H1 (cell line): Measurements from ENCODE around the gene FECH. TPM values are rescaled to one million over a fixed set of nuclear protein-coding genes. Genes with fewer than 3 reads are reported as not detected.

Source experiments
- CTCF ChIA-PET: fragments of 300-600 bp; sonication (Branson Sonifier 250); formaldehyde crosslinking; loops from one replicate; lab custom pipeline; 2021; ENCODE audit not compliant: partially characterized antibody; lab: Charles Lee
- POLR2A ChIA-PET: fragments of 300-600 bp; sonication (Branson Sonifier 250); formaldehyde crosslinking; loops from one replicate; lab custom pipeline; 2021; ENCODE audit warnings: inconsistent platforms; ENCODE audit not compliant: partially characterized antibody; lab: Charles Lee
- DNase-seq, 2 experiments: peaks; one replicate each; pipeline versions ENCODE4 v3.0.0 to v3.0.0-alpha.2; 2010 to 2022; ENCODE audit warnings: low spot score in 2 of 2, low read depth in 1 of 2, mixed read lengths in 1 of 2
- FAIRE-seq: peaks from 2 replicates; lab custom pipeline; 2011; peaks lifted over from hg19 to GRCh38; lab: Jason Lieb, UNC
- H2AFZ ChIP-seq: 2 replicates; pipeline ENCODE4 v1.8.1; 2012; ENCODE audit warnings: low read length, inconsistent platforms
- H2AK5ac ChIP-seq: 2 replicates; pipeline ENCODE4 v1.6.1; 2013; ENCODE audit warnings: low read depth, low read length
- H2BK120ac ChIP-seq: replicated peaks from 2 replicates; pipeline ENCODE3; 2013; ENCODE audit warnings: low read depth, low read length, inconsistent platforms
- H2BK12ac ChIP-seq: 2 replicates; pipeline ENCODE4 v1.6.1; 2013; ENCODE audit warnings: low read depth, low read length
- H2BK15ac ChIP-seq: 2 replicates; pipeline ENCODE4 v1.6.1; 2013; ENCODE audit warnings: low read length
- H2BK20ac ChIP-seq: 2 replicates; pipeline ENCODE4 v1.6.1; 2013; ENCODE audit warnings: low read length
- H2BK5ac ChIP-seq: 2 replicates; pipeline ENCODE4 v1.6.1; 2013; ENCODE audit warnings: low read depth, low read length
- H3K14ac ChIP-seq: 2 replicates; pipeline ENCODE4 v1.6.1; 2013; ENCODE audit warnings: inconsistent platforms; ENCODE audit not compliant: insufficient read length
- H3K18ac ChIP-seq: 2 replicates; pipeline ENCODE4 v1.6.1; 2013; ENCODE audit warnings: low read length; ENCODE audit errors: extremely low read depth
- H3K23ac ChIP-seq: 2 replicates; pipeline ENCODE4 v1.6.1; 2013; ENCODE audit warnings: inconsistent platforms; ENCODE audit not compliant: insufficient read length
- H3K23me2 ChIP-seq: 2 replicates; pipeline ENCODE4 v1.6.1; 2013; ENCODE audit warnings: low read depth, low read length
- H3K27ac ChIP-seq: 2 replicates; pipeline ENCODE4 v1.6.1; 2011; ENCODE audit warnings: low read depth, low read length, inconsistent platforms
- H3K27me3 ChIP-seq, 4 experiments: replicated peaks in 1 of 4; 1 replicate in 1 of 4; 2 replicates in 3 of 4; pipeline versions ENCODE4 v1.6.1 to v1.8.1; 2011 to 2013; ENCODE audit warnings: low read length in 3 of 4, mild to moderate bottlenecking in 3 of 4, inconsistent platforms in 2 of 4, mixed read lengths in 2 of 4, moderate library complexity in 1 of 4; ENCODE audit not compliant: control insufficient read depth in 3 of 4, insufficient read depth in 3 of 4; ENCODE audit errors: extremely low read depth in 1 of 4
- H3K36me3 ChIP-seq, 4 experiments: 2 replicates each; pipeline versions ENCODE4 v1.6.1 to v1.8.1; 2011 to 2013; ENCODE audit warnings: mild to moderate bottlenecking in 4 of 4, low read length in 3 of 4, moderate library complexity in 2 of 4, control low read depth in 1 of 4, inconsistent platforms in 1 of 4; ENCODE audit not compliant: insufficient read depth in 4 of 4, control insufficient read depth in 2 of 4
- H3K4ac ChIP-seq: replicated peaks from 2 replicates; pipeline ENCODE3; 2013; ENCODE audit warnings: low read length, low read depth, mixed read lengths, inconsistent platforms; ENCODE audit not compliant: insufficient read length
- H3K4me1 ChIP-seq, 4 experiments: replicated peaks in 1 of 4; 1 replicate in 1 of 4; 2 replicates in 3 of 4; pipeline versions ENCODE4 v1.6.1 to v1.8.1; 2011 to 2013; ENCODE audit warnings: low read length in 3 of 4, inconsistent platforms in 2 of 4, mixed read lengths in 1 of 4; ENCODE audit not compliant: insufficient read depth in 4 of 4, control insufficient read depth in 3 of 4
- H3K4me2 ChIP-seq, 2 experiments: 2 replicates each; pipeline versions ENCODE4 v1.6.1 to v1.8.1; 2011 to 2013; ENCODE audit warnings: low read depth in 2 of 2, low read length in 2 of 2, control low read depth in 1 of 2, inconsistent platforms in 1 of 2, mild to moderate bottlenecking in 1 of 2; ENCODE audit not compliant: insufficient read depth in 1 of 2
- H3K4me3 ChIP-seq, 4 experiments: fragments of 200-600, 300-600 bp in 1 of 4; sonication (generic), shearing (Covaris generic), sonication (Bioruptor Twin) in 1 of 4; 2 replicates each; pipeline versions ENCODE4 v1.5.1 to v1.8.1; 2011 to 2016; ENCODE audit warnings: low read length in 4 of 4, low read depth in 3 of 4, control low read depth in 2 of 4, inconsistent platforms in 2 of 4, mild to moderate bottlenecking in 2 of 4, mixed read lengths in 1 of 4, moderate library complexity in 1 of 4; ENCODE audit not compliant: insufficient read depth in 2 of 4; ENCODE audit errors: extremely low read depth in 1 of 4
- H3K56ac ChIP-seq: replicated peaks from 2 replicates; pipeline ENCODE3; 2013; ENCODE audit warnings: low read depth, mild to moderate bottlenecking, mixed read lengths, low read length, inconsistent platforms; ENCODE audit not compliant: insufficient read length
- H3K79me1 ChIP-seq: 2 replicates; pipeline ENCODE4 v1.6.1; 2013; ENCODE audit warnings: low read depth, low read length, control low read depth
- H3K79me2 ChIP-seq, 2 experiments: 2 replicates each; pipeline versions ENCODE4 v1.6.1 to v1.8.1; 2012 to 2013; ENCODE audit warnings: low read length in 2 of 2, mild to moderate bottlenecking in 2 of 2, inconsistent platforms in 1 of 2; ENCODE audit not compliant: insufficient read depth in 2 of 2, control insufficient read depth in 1 of 2
- H3K9ac ChIP-seq, 4 experiments: replicated peaks in 1 of 4; 1 replicate in 1 of 4; 2 replicates in 3 of 4; pipeline versions ENCODE4 v1.6.1 to v1.8.1; 2011 to 2013; ENCODE audit warnings: low read depth in 3 of 4, low read length in 3 of 4, control low read depth in 2 of 4, mild to moderate bottlenecking in 2 of 4, moderate library complexity in 2 of 4, inconsistent platforms in 1 of 4; ENCODE audit errors: extremely low read depth in 1 of 4
- H3K9me3 ChIP-seq, 2 experiments: 2 replicates each; pipeline versions ENCODE4 v1.6.1 to v1.8.1; 2012 to 2013; ENCODE audit warnings: mild to moderate bottlenecking in 2 of 2, moderate library complexity in 2 of 2, control low read depth in 1 of 2, inconsistent platforms in 1 of 2, low read depth in 1 of 2, low read length in 1 of 2, mixed read lengths in 1 of 2; ENCODE audit not compliant: insufficient read depth in 2 of 2
- H4K20me1 ChIP-seq, 2 experiments: replicated peaks in 1 of 2; 2 replicates each; pipeline versions ENCODE3 to v1.8.1; 2011 to 2013; ENCODE audit warnings: inconsistent platforms in 2 of 2, low read length in 2 of 2, mild to moderate bottlenecking in 1 of 2; ENCODE audit not compliant: insufficient read depth in 2 of 2, control insufficient read depth in 1 of 2
- H4K5ac ChIP-seq: 2 replicates; pipeline ENCODE4 v1.6.1; 2013; ENCODE audit warnings: low read length, low read depth, mixed read lengths, inconsistent platforms; ENCODE audit not compliant: insufficient read length
- H4K8ac ChIP-seq: 2 replicates; pipeline ENCODE4 v1.8.0; 2013; ENCODE audit warnings: mild to moderate bottlenecking, moderate library complexity, low read length, inconsistent platforms; ENCODE audit not compliant: insufficient read depth; ENCODE audit errors: extremely low read depth
- H4K91ac ChIP-seq: replicated peaks from 2 replicates; pipeline ENCODE3; 2013; ENCODE audit warnings: low read length, mixed read lengths, inconsistent platforms; ENCODE audit not compliant: insufficient read length
- BRCA1 ChIP-seq: IDR thresholded peaks from 2 replicates; pipeline ENCODE4 v1.6.1; 2012; ENCODE audit warnings: low read depth, low read length, improper control_type of control experiment
- CBX8 ChIP-seq: fragments of 300-800, 300-1000 bp; sonication (generic); IDR thresholded peaks from 2 replicates; pipeline ENCODE4 v1.7.1; 2016; ENCODE audit warnings: low read depth, low read length, borderline replicate concordance
- CREB1 ChIP-seq: IDR thresholded peaks from 2 replicates; pipeline ENCODE4 v1.6.1; 2012; ENCODE audit warnings: inconsistent platforms
- CTBP2 ChIP-seq: IDR thresholded peaks from 2 replicates; pipeline ENCODE4 v1.7.0; 2011; ENCODE audit warnings: borderline replicate concordance, mild to moderate bottlenecking, moderate library complexity, mixed read lengths, low read length; ENCODE audit not compliant: insufficient read depth, insufficient read length
- FOSL1 ChIP-seq: IDR thresholded peaks from 2 replicates; pipeline ENCODE4 v1.6.1; 2011; ENCODE audit warnings: mild to moderate bottlenecking, low read depth, low read length, moderate library complexity; ENCODE audit not compliant: insufficient read depth
- GTF2F1 ChIP-seq: IDR thresholded peaks from 2 replicates; pipeline ENCODE4 v1.6.1; 2012; ENCODE audit warnings: low read depth, low read length, improper control_type of control experiment, borderline replicate concordance
- KDM1A ChIP-seq: fragments of 200-600, 300-600 bp; sonication (generic); IDR thresholded peaks from 2 replicates; pipeline ENCODE4 v1.7.1; 2016; ENCODE audit warnings: mild to moderate bottlenecking, low read length, borderline replicate concordance
- POU5F1 ChIP-seq: IDR thresholded peaks from 2 replicates; pipeline ENCODE4 v1.6.1; 2011; ENCODE audit warnings: low read depth, mild to moderate bottlenecking, low read length, moderate library complexity
- RAD21 ChIP-seq, 2 experiments: IDR thresholded peaks in 1 of 2; conservative IDR thresholded peaks in 1 of 2; 2 replicates each; pipeline ENCODE4 v1.6.1; 2011; ENCODE audit warnings: low read depth in 2 of 2, low read length in 2 of 2, improper control_type of control experiment in 1 of 2, inconsistent platforms in 1 of 2, mild to moderate bottlenecking in 1 of 2, moderate library complexity in 1 of 2
- RFX5 ChIP-seq: IDR thresholded peaks from 2 replicates; pipeline ENCODE4 v1.6.1; 2011; ENCODE audit warnings: low read depth, low read length, improper control_type of control experiment, borderline replicate concordance
- RXRA ChIP-seq: IDR thresholded peaks from 2 replicates; pipeline ENCODE4 v1.6.1; 2011; ENCODE audit warnings: low read depth, mild to moderate bottlenecking, low read length, moderate library complexity; ENCODE audit not compliant: insufficient read depth
- SIN3A ChIP-seq, 2 experiments: IDR thresholded peaks in 1 of 2; conservative IDR thresholded peaks in 1 of 2; 2 replicates each; pipeline ENCODE4 v1.6.1; 2011 to 2012; ENCODE audit warnings: low read length in 2 of 2, improper control_type of control experiment in 1 of 2, low read depth in 1 of 2, mild to moderate bottlenecking in 1 of 2
- YY1 ChIP-seq: IDR thresholded peaks from 2 replicates; pipeline ENCODE4 v1.6.1; 2011; ENCODE audit warnings: low read depth, mild to moderate bottlenecking, low read length
- WGBS, 2 experiments: shearing (Covaris generic) in 1 of 2; methylation state at CpG; one replicate each; pipeline versions ENCODE4 v1.1.6 to v1.1.7; 2013 to 2015; ENCODE audit warnings: low lambda C conversion rate in 2 of 2, mixed read lengths in 2 of 2, inconsistent platforms in 1 of 2, low coverage in 1 of 2, missing lambda C conversion rate in 1 of 2; ENCODE audit not compliant: insufficient replicate concordance in 2 of 2, insufficient coverage in 1 of 2, insufficient read length in 1 of 2; ENCODE audit errors: extremely low coverage in 1 of 2, missing lambda C conversion rate in 1 of 2; 5-methylcytosine and 5-hydroxymethylcytosine counted together
- polyA plus RNA-seq, 7 experiments: library from polyadenylated mRNA; depleted of rRNA in 3 of 7; stranded (reverse) in 5 of 7; unstranded in 2 of 7; fragments of >200 nt in 5 of 7; fragments of 200-250 nt in 2 of 7; gene quantifications; 1 replicate in 5 of 7; 2 replicates in 1 of 7; 4 replicates in 1 of 7; pipeline versions ENCODE4 v1.2.1 to v1.2.3, GENCODE V29; 2011 to 2013; ENCODE audit warnings: missing spikeins in 2 of 7, mixed read lengths in 2 of 7
- total RNA-seq: library from RNA; stranded (reverse); fragmentation: NEBNext Ultra II Directional; extraction: Animal tissue kit (Norgen Biotek cat#: 25700); gene quantifications from 2 replicates; pipeline ENCODE4 v1.2.1, GENCODE V29; 2021

The FECH gene
- total and polyA plus RNA-seq, 2 of the 8 experiments (the other 6 are each of a cell fraction or from before 2014, with no cell fraction given) = 13.1 to 26.6 TPM

DNA sequence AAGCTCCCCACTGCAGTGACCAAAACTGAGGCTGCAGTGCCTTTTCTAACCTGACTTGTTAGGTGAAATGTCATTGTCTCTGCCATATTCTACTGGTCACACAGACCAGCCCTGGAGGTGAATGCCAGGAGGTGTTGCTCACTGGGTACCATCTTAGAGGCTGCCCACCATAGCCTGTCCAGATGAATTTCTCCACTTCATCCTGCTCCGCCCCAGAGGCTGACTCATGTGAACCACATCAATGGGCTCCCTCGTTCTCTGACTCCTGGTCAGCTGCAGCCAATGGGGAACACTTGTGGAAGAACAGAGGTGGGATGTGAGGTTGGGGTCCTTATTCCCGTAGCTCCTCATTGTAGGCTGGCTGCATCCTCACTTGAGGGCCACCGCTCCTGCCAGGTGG is 38.5 kb upstream of the FECH start:
- Histone ChIP-seq H2BK15ac (no peak overlapping the region), H2AK5ac (no peak overlapping the region), H3K36me3 (peaks cover 0 to 7% (median 0%) of the 10 kb centered on the region in 4 experiments; a peak in 2 of 8 replicates), H2BK120ac (no peak overlapping the region), H3K9ac (no peak overlapping the region), H2BK20ac (no peak overlapping the region), H3K23me2 (peaks cover 3% of the 10 kb centered on the region; the same call in 1 of the 2 replicates), H3K23ac (no peak overlapping the region), H3K27me3 (no peaks in the 10 kb centered on the region), H3K79me2 (peaks cover 0 to 13% of the 10 kb centered on the region in 2 experiments; a peak in 3 of 4 replicates), H4K5ac (no peak overlapping the region), H3K14ac (no peak overlapping the region), H3K4me1 (peaks cover 0 to 6% (median 2%) of the 10 kb centered on the region in 4 experiments; a peak in 3 of 7 replicates), H2BK12ac (no peak overlapping the region), H3K4me2 (no peak overlapping the region), H3K4me3 (no peak overlapping the region), H3K56ac (no peak overlapping the region), H2AFZ (no peak overlapping the region), H2BK5ac (no peak overlapping the region), H3K27ac (no peak overlapping the region), H4K8ac (no peak overlapping the region), H3K9me3 (no peaks in the 10 kb centered on the region), H3K4ac (no peak overlapping the region), H3K18ac (no peak overlapping the region), H4K20me1 (no peaks in the 10 kb centered on the region), H4K91ac (no peak overlapping the region), H3K79me1 (0 out of 2 replicates have a peak, but pooled peaks cover 3% of the 10 kb centered on the region)
- WGBS, 2 experiments = 94% methylated on average over 4 of the region's 4 CpGs; no CpG with 5 or more reads in 1 of the 2 experiments
- FAIRE-seq (no peak), DNase-seq (no peak)
- POLR2A ChIA-PET = no interaction called here
- CTCF ChIA-PET = interaction anchor here (1.3 to 1.4 kb wide), 2 partner anchors 257 to 286 kb away, joined by 3 to 5 read pairs; no protein-coding TSS in a partner anchor
- no peak for TF ChIP-seq FOSL1
- TF ChIP-seq CTBP2 = no peak
- TF ChIP-seq POU5F1 = no peak
- TF ChIP-seq RAD21 (IDR thresholded peaks at IDR 0.05 in 1 of 2, conservative IDR thresholded peaks at IDR 0.05 in 1 of 2; ENCODE audit: low read depth in 2 of 2, low read length in 2 of 2) = no peak
- TF ChIP-seq BRCA1 = no peak
- no peak for TF ChIP-seq RXRA
- no peak for TF ChIP-seq SIN3A (conservative IDR thresholded peaks at IDR 0.05 in 1 of 2, IDR thresholded peaks at IDR 0.05 in 1 of 2; ENCODE audit: low read depth in 1 of 2, low read length in 2 of 2)
- no peak for TF ChIP-seq CBX8
- no peak for TF ChIP-seq RFX5
- TF ChIP-seq YY1 = no peak
- TF ChIP-seq CREB1 = no peak
- no peak for TF ChIP-seq KDM1A
- no peak for TF ChIP-seq GTF2F1
